NCI-H748 (cell line): ENCODE data around the gene SEC11A.
A peak's percentile ranks its signal among the peaks of the same experiment; 100 is the strongest.

Experiments
- DNase-seq: peaks from one replicate; lab custom pipeline; 2025; ENCODE audit not compliant: unreplicated experiment; lab: John Stamatoyannopoulos, UW

Gene SEC11A

DNA sequence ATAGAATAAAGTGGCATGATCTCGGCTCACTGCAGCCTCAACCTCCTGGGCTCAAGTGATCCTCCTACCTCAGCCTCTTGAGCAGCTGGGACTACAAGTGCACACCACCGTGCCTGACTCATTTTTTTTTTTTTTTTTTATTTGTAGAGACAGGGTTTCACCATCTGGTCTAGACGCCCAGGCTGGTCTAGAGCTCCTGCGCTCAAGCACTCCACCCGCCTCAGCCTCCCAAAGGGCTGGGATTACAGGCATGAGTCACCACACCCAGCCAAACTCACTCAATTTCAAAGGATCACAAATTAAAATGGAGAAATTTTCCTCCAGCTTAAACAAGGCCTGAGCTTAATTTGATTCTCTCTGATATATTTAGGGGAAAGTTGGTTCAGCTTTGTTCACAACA, 30.6 kb downstream of the SEC11A start:
- DNase-seq, result no peak

DNA sequence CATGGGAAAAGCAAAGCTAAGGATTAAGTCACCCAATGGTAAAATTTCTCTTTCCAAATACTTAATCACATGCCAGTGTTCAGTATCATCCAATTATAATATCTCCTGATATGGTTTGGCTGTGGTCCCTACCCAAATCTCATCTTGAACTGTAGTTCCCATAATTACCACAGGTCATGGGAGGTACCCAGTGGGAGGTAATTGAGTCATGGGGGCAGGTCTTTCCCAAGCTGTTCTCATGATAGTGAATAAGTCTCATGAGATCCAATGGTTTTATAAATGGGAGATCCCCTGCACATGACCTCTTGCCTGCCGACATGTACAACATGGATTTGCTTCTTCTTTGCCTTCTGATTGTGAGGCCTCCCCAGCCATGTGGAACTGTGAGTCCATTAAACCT, 31.8 kb downstream of the SEC11A start:
- no peak for DNase-seq

DNA sequence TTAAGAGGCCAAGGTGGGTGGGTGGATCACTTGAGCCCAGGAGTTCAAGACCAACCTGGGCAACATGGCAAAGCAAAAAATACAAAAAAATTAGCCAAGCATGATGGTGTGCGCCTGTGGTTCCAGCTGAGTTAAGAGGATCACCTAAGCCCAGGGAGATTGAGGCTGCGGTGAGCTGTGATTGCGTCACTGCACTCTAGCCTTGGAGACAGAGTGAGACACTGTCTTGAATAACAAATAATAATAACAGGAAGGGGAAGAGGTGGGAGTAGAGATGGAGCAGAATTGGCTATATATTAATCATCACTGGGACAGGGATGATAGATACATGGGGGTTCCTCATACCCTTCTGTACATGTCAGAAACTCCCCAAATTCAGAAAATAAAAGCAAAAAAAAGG, 34.1 kb downstream of the SEC11A start:
- DNase-seq, result no peak

DNA sequence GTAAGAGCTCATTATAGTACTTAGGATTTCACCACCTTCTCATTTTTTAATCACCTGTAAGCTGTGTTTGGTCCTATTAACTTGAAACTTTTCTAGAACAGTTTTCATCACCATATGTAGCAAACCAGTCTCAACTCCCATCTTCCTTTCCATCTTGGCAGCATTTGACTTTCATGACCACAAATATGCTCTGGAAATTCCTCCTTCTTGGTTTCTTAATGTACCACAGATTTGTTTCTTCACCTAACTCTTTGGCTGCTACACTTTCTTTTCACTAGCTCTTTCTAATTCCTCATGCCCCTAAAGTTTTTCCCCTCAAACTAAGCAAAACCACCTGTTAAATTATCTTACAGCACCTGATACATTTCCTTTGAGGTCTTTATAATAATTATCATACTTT, 44.7 kb downstream of the SEC11A start:
- DNase-seq, result no peak

DNA sequence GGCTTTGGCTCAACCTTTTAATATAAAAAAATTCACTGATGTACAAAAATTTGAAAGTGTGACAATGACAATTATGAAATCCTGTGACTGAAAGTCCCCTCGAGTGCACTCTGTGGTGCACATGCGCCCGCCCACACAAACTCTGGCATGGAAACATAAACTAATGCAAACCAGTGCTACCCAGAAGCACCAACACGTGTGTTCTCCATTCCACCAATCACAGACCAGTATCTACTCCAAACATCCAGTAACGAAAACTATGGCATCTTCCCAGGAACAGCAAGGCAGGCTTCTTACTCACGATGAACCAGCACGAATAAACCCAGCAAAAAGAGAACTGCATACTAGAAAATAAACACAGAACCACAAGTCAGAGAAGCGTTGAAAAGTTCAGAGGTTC, 46.2 kb downstream of the SEC11A start:
- no peak for DNase-seq

DNA sequence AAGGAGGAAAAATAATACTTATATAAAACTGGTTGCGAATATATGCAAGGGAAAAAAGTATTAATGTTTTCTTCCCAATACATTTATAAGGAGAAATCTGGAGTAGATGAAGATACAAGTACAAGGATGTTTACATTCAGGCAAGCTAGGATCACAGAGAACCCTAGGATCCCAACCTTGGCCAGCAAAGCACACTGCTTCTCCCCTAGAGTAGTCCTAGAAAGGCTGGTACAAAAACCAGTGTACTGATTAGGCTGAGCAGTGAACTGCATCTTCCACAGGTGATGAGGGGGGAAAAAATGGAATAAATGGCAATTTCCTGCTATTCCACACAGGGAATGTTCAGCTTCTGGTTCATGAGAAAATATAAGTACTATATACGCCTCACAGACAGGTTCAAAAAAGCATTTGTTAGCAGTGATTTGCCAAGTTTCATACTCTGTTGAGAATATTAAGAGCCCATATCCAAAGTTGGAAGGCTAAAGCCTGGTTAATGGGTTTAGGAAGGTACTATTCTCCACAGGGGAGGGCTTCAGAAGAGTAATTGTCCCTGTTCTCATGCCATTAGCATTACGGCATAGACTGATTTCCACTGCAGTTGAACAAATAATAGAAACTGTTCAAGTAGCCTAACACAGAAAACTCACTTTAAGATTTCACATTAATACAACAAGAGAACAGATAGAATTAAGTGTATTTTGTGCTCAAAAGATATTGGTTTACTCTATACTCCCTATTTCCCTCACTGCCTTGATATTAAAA, 47.5 kb downstream of the SEC11A start:
- no peak for DNase-seq

DNA sequence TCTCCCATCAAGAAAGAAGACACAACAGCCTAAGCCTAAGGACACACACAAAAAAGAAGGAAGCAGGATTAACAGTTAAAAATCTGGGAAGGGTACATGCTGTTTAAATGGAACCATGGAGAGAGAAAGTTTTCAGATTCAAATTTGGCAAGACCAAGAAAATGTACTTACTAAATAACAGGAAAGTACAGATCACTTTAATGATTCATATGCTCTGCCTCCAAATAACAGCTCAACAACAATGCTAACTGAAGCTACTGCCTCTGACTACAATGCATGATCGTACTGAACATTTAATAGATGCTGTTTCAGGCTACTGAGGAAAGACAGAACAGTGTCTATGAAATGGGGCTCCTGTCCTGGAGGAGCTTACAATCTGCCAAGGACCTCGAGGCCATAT, 49.6 kb downstream of the SEC11A start:
- DNase-seq, result no peak

DNA sequence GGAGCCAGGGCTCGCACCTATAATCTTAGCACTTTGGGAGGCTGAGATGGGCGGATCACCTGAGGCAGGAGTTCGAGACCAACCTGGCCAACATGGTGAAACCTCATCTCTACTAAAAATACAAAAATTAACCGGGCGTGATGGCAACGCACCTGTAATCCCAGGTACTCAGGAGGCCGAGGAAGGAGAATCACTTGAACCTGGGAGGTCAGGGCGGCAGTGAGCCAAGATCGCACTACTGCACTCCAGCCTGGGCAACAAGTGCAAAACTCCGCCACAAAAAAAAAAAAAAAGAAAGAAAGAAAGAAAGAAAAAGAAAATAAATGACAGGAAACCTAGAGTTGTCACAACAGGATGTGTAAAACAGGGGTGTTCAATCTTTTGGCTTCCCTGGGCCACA, 54.9 kb downstream of the SEC11A start:
- DNase-seq, result no peak

DNA sequence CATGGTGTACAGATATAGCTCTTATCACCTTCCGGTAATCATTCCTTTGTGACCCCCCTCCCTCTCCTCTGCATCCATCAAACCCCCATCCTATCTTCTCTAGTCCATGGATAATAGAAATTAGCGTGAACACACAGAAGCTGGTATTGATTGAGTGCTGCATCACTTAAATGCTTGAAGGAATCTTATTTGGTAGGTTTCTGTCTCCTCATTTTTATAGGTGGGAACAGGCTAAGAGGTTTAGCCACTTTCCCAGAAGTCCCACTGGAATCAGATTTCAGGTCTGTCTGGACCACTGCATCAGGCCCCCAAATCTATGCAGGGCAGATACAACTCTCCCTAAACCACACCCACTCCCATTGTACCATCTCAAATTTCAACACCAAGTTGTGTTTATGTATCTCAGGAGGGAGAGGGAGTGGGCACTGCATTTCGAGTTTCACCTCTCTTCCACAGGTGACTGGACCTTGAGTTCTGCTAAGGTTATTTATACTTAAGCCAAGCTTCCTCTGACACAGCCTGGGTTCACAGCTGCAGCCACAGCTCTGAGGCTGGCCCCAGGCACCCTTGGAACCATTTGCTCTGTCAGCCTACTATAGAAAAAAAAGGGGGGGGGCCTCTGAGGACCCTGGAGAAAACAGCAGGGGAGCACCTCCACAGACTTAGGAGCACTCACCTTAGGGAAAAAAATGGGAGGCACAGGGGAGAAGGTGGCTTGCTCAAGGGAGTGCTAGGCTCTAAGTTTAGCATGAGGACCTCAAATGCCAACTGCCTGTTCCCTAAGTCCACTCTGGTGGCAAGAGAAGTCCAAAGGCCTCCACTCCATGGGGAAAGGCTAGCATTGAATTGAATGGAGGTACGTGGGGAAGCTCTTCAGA, 55.8 kb downstream of the SEC11A start:
- peak; percentile 17 for DNase-seq

DNA sequence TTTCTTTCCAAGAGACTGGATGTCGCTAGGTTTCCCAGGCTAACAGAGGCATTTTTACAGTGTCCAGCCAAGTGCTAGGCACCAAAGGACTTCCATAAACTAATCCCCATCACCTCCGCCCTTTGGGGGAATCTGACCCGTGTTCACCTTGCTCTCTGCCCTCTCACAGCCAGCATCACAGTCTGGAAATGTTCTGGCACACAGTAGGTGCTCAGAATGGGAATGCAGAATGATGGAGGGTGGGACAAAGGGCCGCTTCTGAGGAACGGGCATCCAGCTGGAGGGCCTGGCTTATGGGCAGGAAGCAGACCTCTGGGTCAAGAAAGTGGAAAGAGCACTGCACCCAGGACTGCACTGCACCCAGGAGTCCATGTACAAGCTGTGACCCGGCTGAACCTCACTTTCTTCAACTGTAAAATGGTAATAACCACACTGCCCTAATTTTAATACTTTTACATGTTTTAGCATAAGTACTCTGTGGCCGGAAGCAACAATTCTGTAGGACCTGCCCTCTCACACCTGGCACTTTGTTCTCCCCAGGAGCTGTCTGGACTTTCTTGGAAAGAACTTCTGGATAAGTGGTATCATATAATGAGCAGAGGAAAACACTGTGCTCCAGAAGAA, 57.0 kb downstream of the SEC11A start:
- no peak for DNase-seq

DNA sequence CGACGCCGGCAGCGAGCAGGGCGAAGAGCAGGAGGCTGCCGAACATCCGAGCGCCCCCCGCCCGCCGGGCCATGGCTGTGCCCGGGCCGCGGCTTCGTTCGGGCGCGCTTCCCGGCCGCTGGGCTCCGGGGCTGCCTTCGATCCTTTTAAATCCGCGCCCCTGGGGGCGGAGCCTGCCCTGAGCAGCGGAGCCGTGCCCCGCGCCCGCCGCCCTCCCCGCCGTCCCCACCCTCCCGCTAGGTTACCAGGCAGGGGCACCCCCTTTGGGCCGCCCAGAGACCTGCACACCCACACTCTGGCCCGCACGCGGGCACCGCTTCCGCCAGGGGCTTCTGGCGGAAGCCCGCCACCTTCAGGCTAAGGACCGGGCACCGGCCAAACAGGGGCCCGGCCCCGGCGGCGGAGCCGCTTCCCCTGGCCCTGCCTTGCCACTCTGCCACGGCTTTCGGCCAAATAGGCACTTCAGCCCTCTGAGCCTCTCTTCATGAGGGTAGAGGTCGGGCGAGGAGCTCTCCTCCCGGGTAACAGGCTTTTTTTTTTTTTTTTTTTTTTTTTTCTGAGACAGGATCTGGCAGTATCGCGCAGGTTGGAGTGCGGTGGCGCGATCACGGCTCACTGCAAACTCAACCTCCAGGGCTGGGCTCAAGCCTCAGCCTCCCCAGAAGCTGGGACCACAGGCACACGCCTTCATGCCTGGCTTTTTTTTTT, 57.7 kb downstream of the SEC11A start, which contains the start of gene NMB:
NMB (minus strand) TSS at position 120 of the 708 bp plus-strand sequence; CDS start at position 73, 47 bp downstream.
- DNase-seq, result peak; percentile 81

DNA sequence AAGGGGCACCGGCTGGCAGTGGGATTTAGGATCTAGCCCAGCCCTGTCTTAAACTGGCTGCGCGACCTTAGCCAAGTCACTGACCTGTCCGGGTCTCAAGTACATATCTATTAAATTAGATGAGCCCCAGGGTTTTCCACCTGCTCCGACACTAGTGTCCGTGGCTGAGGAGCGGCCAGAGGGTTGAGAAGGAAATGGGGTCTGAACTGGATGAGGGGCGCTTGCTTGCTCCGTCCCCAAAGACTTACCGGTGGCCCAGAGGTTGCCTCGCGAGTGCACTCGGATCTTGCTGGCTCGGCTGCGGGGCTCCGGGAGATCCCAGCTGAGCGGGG, 58.2 kb downstream of the SEC11A start:
- DNase-seq, result no peak

DNA sequence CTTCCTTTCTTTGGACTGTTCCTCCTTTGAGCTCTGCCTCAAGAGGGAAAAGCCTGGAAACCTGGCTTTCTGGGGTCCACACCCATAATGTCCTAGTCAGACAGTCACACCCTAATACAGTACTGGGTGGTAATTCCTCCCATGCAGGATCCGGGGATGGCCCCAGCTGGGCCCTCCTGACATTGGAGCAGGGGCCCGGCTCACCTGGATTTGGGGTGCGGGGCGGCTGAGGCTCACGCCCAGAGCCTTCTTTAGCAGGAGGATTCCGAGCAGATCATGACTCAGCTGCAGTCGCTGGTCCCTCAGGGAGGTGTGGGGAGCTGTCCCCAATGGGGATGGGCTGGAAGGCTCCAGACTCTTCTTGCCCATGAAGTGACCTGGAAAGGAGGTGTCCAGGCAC, 59.0 kb downstream of the SEC11A start:
- DNase-seq, result no peak

DNA sequence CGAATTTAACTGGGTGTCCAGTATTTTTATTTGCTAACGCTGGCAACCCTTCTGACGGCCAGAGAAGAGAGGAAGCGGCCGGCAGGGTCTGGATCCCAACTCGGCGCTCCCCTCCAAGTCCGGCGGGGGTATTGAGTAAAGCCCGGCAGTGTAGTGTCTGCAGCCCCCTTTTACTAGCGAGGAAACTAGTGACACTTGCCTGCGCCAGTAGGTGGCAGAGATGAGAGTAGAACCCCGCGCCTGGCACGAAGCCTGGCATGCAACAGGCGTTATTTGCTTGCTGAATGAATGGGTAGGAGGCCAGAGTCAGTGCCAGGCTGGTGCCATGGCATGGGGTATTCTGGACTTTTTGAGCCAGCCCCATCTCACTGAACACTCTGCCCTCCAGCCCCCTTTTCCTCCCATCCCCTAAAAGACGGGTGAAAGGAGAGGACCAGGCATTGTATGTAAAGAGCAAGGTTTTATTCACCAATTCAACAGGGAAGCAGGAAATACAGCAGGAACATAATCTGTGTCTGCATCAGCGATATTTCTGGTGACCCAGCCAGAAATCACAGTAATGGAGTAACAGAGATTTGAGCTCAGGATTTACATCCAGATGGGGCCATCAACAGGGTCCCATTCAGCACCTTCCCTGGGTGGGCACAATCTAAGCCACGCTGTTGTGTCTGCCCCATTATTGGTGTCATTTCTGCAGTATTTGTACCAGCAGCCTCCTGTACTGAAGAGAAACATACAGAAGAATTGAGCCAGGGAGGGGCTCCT, 61.1 kb downstream of the SEC11A start:
- DNase-seq, result peak; percentile 82

DNA sequence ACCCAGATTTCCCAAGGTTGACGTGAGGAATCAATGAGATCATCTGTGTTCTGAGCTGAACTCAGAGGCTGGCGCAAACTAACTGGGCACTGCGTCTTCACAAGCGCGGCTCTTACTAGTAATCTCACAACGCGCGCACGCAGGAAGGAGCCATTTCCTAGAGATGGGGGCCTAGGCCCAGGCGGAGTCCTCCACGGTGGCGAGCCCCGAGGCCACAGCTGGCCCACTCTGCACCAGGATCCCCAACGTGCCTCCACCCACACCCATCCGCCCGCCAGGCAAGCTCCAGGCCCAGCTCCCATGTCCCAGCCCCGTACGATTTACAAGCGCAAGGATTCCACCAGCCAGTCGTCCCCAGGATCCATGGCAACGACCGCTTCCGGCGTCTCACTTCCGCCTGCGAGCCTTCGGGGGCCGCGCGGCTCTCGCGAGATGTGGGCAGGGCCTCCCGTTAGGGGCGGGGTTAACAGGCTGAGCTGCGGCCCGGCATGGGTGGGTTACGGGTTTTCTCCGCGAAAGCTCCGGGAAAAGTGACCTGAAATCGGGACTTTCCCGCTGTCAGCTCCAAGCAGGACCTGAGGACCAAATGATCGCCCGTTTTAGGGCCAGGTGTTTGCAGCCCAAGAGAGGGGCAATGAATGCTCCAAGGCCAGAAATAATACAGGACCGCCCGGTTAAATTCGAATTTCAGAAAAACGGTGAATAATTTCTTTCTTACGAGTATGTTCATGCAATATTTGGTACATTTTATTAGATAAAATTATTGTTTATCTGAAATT, 61.8 kb downstream of the SEC11A start, which contains the start of gene WDR73:
WDR73 (minus strand) TSS at position 374 of the 779 bp plus-strand sequence; CDS start at position 365, 9 bp downstream.
- DNase-seq, result peak; percentile 92

DNA sequence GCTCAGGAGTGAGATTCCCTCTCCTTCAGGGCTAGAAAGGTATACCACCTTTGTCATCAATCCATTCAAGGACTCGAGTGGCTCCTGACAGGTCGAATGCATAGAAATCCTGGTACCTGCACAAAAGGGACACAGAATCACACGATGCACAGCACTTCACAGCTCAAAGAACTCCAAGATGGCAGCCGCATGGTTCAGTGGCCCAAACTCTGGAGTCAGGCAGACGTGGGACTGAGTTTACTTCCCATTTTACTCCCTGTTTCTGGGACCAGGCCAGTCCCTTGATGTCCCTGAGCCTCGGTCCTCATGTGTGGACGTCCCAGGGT, 62.4 kb downstream of the SEC11A start:
- DNase-seq, result peak; percentile 22

DNA sequence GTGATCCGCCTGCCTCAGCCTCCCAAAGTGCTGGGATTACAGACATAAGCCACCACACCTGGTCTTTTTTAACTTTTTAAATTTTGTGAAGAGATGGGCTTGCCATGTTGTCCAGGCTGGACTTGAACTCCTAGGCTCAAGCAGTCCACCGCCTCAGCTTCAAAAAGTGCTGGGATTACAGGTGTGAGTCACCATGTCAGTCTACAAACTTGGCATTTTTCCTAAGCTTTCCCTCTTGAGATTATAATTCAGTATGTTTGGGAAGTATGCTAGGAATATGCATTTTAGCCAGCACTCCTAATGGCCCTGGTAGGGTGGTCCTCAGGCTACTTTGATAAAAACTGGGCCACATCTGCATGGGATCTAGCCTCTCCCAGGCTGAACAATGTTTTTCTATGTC, 66.2 kb downstream of the SEC11A start:
- no peak for DNase-seq

DNA sequence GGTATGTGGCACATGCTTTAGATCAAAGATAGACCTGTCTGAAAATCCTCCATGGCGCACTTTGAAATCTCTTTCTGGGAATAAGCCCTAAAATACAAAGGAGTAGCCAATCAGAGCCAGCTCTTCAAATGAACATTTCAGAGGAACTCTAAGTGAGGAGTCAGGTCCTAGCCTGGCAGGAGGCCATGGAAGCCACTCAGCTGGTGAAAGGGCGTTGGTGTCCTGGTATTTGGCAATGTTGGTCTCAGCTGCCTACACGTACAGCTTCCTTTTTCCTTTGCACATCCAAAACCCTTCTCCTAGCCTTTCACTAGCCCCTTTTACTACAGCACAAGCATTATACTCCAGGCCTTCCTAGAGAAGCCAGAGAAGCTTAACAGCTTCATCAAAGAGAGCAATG, 67.4 kb downstream of the SEC11A start:
- no peak for DNase-seq

DNA sequence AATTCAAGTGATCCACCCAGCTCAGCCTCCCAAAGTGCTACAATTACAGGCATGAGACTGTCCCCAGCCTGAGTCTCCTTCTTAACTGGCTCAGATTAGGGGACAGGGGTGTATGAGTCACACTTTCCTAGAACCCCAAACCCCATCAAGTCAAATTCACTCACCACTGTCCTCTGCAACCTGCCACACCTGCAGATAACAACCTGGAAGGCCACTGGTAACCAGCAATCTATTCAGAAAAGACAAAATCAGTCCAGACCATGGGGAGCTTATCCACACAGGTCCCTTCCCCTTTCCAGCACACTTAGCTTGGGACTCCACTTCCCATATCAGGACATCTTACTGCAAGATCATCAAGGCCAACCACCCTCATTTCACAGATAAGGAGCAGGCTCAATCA, 68.2 kb downstream of the SEC11A start:
- DNase-seq, result no peak

DNA sequence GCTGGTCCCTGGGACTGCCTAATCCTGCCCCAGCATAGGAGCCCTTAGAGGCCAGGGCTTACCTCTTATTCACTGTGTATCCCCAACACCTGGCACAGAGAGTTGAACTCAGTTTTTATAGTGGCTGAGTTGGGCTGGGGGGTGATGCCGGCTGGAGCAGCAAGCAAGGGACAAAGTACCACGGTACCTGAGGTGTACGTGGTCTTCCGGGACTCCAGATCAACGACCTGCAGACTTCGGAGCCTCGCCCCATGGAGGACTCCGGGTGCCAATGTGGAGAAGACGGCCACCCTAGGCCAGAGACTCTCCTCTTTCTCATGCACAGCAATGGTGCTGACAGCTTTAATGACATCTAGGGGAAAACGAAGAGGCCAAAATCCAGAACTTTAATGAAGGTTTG, 69.9 kb downstream of the SEC11A start:
- no peak for DNase-seq
